Lung (tissue), 12 donors: Measurements from ENCODE around the gene GRIP2. TPM values are rescaled to one million over a fixed set of nuclear protein-coding genes. Genes with fewer than 3 reads are reported as not detected.
A peak's percentile ranks its signal among the peaks of the same experiment; 100 is the strongest.

Source experiments
- ATAC-seq: fragments of 200-7000 bp; cut with Tn5 transposase; one replicate; pipeline ENCODE4 v1.9.1; 2020; ENCODE audit warnings: moderate number of reproducible peaks; ENCODE audit not compliant: insufficient read depth, low FRiP score
- DNase-seq, 3 donors: peaks; one replicate each; pipeline ENCODE4 v3.0.0-alpha.2; 2013 to 2017
- H3K27ac ChIP-seq, 2 donors: one replicate each; pipeline ENCODE4 v1.5.1; 2013; ENCODE audit warnings: mild to moderate bottlenecking in 2 of 2, moderate library complexity in 2 of 2, control low read depth in 1 of 2, inconsistent platforms in 1 of 2, low read depth in 1 of 2, low read length in 1 of 2
- H3K27me3 ChIP-seq, 3 donors: one replicate each; pipeline ENCODE4 v1.5.1; 2013; ENCODE audit warnings: low read length in 2 of 3; ENCODE audit not compliant: control insufficient read depth in 3 of 3, insufficient read depth in 3 of 3
- H3K36me3 ChIP-seq, 4 donors: one replicate each; pipeline ENCODE4 v1.5.1; 2013; ENCODE audit warnings: low read length in 4 of 4, mild to moderate bottlenecking in 1 of 4, moderate library complexity in 1 of 4; ENCODE audit not compliant: control insufficient read depth in 4 of 4, insufficient read depth in 4 of 4
- H3K4me1 ChIP-seq, 5 donors: one replicate each; pipeline ENCODE4 v1.5.1; 2013; ENCODE audit warnings: low read length in 5 of 5, mild to moderate bottlenecking in 2 of 5, moderate library complexity in 1 of 5; ENCODE audit not compliant: control insufficient read depth in 5 of 5, insufficient read depth in 5 of 5
- H3K4me3 ChIP-seq: one replicate; pipeline ENCODE4 v1.5.1; 2013; ENCODE audit warnings: mild to moderate bottlenecking, control low read depth, moderate library complexity
- H3K9ac ChIP-seq, 2 donors: one replicate each; pipeline ENCODE4 v1.5.1; 2013; ENCODE audit warnings: low read length in 2 of 2, control low read depth in 1 of 2; ENCODE audit not compliant: insufficient read depth in 1 of 2
- H3K9me3 ChIP-seq, 4 donors: one replicate each; pipeline ENCODE4 v1.5.1; 2013; ENCODE audit warnings: low read length in 3 of 4, mild to moderate bottlenecking in 1 of 4, moderate library complexity in 1 of 4; ENCODE audit not compliant: control insufficient read depth in 4 of 4, insufficient read depth in 3 of 4
- CTCF ChIP-seq: IDR thresholded peaks from 2 replicates; pipeline ENCODE4 v1.5.1; 2012; ENCODE audit warnings: mild to moderate bottlenecking; ENCODE audit errors: control extremely low read depth, extremely low read depth
- WGBS, 2 donors: extraction: QIAGEN DNeasy Blood & Tissue Kit; methylation state at CpG; one replicate each; pipeline ENCODE4 v1.1.7; 2013; 5-methylcytosine and 5-hydroxymethylcytosine counted together
- polyA plus RNA-seq, 2 donors: library from polyadenylated mRNA; stranded (reverse); fragments of 200-250 nt; gene quantifications; one replicate each; pipeline ENCODE4 v1.2.1, GENCODE V29; 2013
- total RNA-seq, 2 donors: library from RNA; depleted of rRNA in 1 of 2; stranded (reverse); fragments of >200 nt in 1 of 2; gene quantifications; one replicate each; pipeline ENCODE4 v1.2.1, GENCODE V29; 2014 to 2021
- donor health status: control.
- donor health status: control.
- donor health status: Bipolar disorder and iron deficiency.
- donor health status: healthy.
- donor health status: DM: yes; HTN: yes; CAD: no.

The GRIP2 gene
- total and polyA plus RNA-seq, 4 donors = 0.05 to 1.2 (median 0.64) TPM

- no peak for ATAC-seq
- 86 to 89% methylated on average over 8 of the region's 8 CpGs for WGBS, 2 donors
- H3K36me3 ChIP-seq = no peaks in the 10 kb centered on the region
- peak in 1 of 3 donors; percentile 6 for DNase-seq
- H3K4me3 ChIP-seq = no peak overlapping the region
- peak overlapping the region in 1 of 2 donors; percentile 85 for H3K27ac ChIP-seq
- no peaks in the 10 kb centered on the region for H3K27me3 ChIP-seq
- H3K4me1 ChIP-seq = peaks cover 0 to 3% (median 0%) of the 10 kb centered on the region in 5 donors
- no peaks in the 10 kb centered on the region for H3K9me3 ChIP-seq
- no peak overlapping the region for H3K9ac ChIP-seq
- no peak for TF ChIP-seq CTCF
Measured at GRCh38 chr3:14520967-14521366, 19.2 kb downstream of the GRIP2 start.

DNA sequence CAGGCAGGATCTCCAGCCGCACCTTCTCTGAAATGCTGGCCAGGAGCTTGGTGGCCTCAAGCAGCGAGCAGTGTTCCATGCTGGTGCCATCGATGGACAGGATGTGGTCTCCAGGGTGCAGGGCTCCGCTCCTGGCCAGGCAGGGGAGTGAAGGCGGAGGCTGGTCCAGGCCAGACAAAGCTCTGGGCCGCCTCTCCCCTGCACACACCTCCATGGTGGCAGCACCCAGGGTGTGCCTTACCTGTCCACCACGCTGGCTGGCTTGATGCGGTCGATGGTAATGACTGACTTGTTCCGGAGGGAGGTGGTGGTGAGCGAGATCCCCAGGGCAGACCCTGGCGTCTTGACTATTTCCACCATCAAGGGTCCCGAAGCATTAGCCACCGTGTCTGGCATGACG is 20.0 kb downstream of the GRIP2 start:
- Histone ChIP-seq H3K4me3 (no peak overlapping the region), H3K27me3 (no peaks in the 10 kb centered on the region), H3K36me3 (no peaks in the 10 kb centered on the region), H3K9ac (no peak overlapping the region), H3K27ac (no peak overlapping the region), H3K4me1 (no peaks in the 10 kb centered on the region), H3K9me3 (no peaks in the 10 kb centered on the region)
- WGBS, 2 donors = 83 to 91% methylated on average over 15 of the region's 15 CpGs
- TF ChIP-seq CTCF = no peak
- ATAC-seq (no peak), DNase-seq (peak in 1 of 3 donors; percentile 7)

GRCh38 chr3:14519406-14519805 is 20.7 kb downstream of the GRIP2 start:
- no peaks in the 10 kb centered on the region for H3K9me3 ChIP-seq
- H3K27me3 ChIP-seq = no peaks in the 10 kb centered on the region
- no peak for ATAC-seq
- H3K9ac ChIP-seq = no peak overlapping the region
- no peak overlapping the region for H3K4me3 ChIP-seq
- no peak for TF ChIP-seq CTCF
- H3K27ac ChIP-seq = no peak overlapping the region
- WGBS, 2 donors = 58 to 64% methylated on average over 1 of the region's 1 CpG
- H3K4me1 ChIP-seq = no peaks in the 10 kb centered on the region
- H3K36me3 ChIP-seq = no peaks in the 10 kb centered on the region
- peak in 1 of 3 donors; percentile 6 for DNase-seq

DNA sequence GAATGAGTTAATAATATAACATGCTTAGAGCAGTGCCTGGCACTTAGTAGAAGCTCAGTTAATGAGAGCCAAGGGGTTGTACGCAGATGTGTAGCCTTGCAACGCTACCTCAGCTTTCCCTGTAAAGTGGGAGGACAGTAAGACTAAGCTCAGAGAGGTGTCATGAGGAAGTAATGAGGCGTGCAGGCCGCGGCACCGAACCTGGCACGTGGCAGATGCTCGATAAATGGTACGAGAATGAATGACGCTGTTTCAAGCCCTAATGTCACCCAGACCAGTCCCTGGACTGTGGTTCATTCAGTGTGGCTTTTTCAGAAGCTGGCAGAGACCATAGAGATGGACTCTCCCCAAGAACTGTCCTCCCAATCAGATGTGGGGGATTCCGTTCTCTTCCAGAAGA is 21.2 kb downstream of the GRIP2 start:
- Histone ChIP-seq H3K27me3 (no peaks in the 10 kb centered on the region), H3K9ac (no peak overlapping the region), H3K36me3 (no peaks in the 10 kb centered on the region), H3K4me3 (no peak overlapping the region), H3K27ac (no peak overlapping the region), H3K9me3 (no peaks in the 10 kb centered on the region), H3K4me1 (no peaks in the 10 kb centered on the region)
- 92 to 93% methylated on average over 11 of the region's 11 CpGs for WGBS, 2 donors
- ATAC-seq (no peak), DNase-seq (peak in 1 of 3 donors; percentile 6)
- TF ChIP-seq CTCF = no peak
